ENCODE measurements around the gene AP2S1.
"Not testable (repeated sequence)": the region's sequence is repeated elsewhere in the genome, so short reads cannot be mapped to it uniquely, and the experiment has no call there.

The AP2S1 gene

GRCh38 chr19:46863818-46864629 lies 13.4 kb upstream of the AP2S1 start:
- peaks cover 56% of the 10 kb centered on the region for H3K4me1 ChIP-seq (ENCODE audit: insufficient read depth, low read length)
- H3K36me3 ChIP-seq (ENCODE audit: insufficient read depth, low read length) = no peaks in the 10 kb centered on the region
- no peaks in the 10 kb centered on the region for H3K27me3 ChIP-seq (ENCODE audit: control insufficient read depth in 1 of 2, insufficient read depth in 2 of 2, low read length in 2 of 2)
- no peaks in the 10 kb centered on the region for H3K9me3 ChIP-seq (ENCODE audit: low read length)
- H3K9ac ChIP-seq (ENCODE audit: low read length) = no peak overlapping the region
- peak overlapping the region in 1 of 2 donors; percentile 9 for H3K4me3 ChIP-seq (ENCODE audit: low read depth in 1 of 2, low read length in 2 of 2)
- peak overlapping the region; percentile 60 for H3K27ac ChIP-seq (ENCODE audit: low read depth, low read length)

- no peaks in the 10 kb centered on the region for H3K9me3 ChIP-seq (ENCODE audit: low read length)
- H3K27me3 ChIP-seq (ENCODE audit: control insufficient read depth in 1 of 2, insufficient read depth in 2 of 2, low read length in 2 of 2) = no peaks in the 10 kb centered on the region
- H3K27ac ChIP-seq (ENCODE audit: low read depth, low read length) = peak overlapping the region; percentile 60
- peak overlapping the region; percentile 46 for H3K9ac ChIP-seq (ENCODE audit: low read length)
- peaks cover 56% of the 10 kb centered on the region for H3K4me1 ChIP-seq (ENCODE audit: insufficient read depth, low read length)
- H3K4me3 ChIP-seq (ENCODE audit: low read depth in 1 of 2, low read length in 2 of 2) = peak overlapping the region in 1 of 2 donors; percentile 69
- H3K36me3 ChIP-seq (ENCODE audit: insufficient read depth, low read length) = no peaks in the 10 kb centered on the region
Measured at GRCh38 chr19:46862974-46863632, 12.5 kb upstream of the AP2S1 start.

- H3K4me3 ChIP-seq (ENCODE audit: low read depth in 1 of 2, low read length in 2 of 2) = peak overlapping the region in 1 of 2 donors; percentile 69
- no peaks in the 10 kb centered on the region for H3K36me3 ChIP-seq (ENCODE audit: insufficient read depth, low read length)
- H3K27me3 ChIP-seq (ENCODE audit: control insufficient read depth in 1 of 2, insufficient read depth in 2 of 2, low read length in 2 of 2) = no peaks in the 10 kb centered on the region
- H3K9ac ChIP-seq (ENCODE audit: low read length) = peak overlapping the region; percentile 46
- no peaks in the 10 kb centered on the region for H3K9me3 ChIP-seq (ENCODE audit: low read length)
- H3K27ac ChIP-seq (ENCODE audit: low read depth, low read length) = peak overlapping the region; percentile 90
- peaks cover 55% of the 10 kb centered on the region for H3K4me1 ChIP-seq (ENCODE audit: insufficient read depth, low read length)
Measured at GRCh38 chr19:46862503-46862834, 11.8 kb upstream of the AP2S1 start.

- Histone ChIP-seq H3K9me3 (ENCODE audit: low read length) (no peaks in the 10 kb centered on the region), H3K36me3 (ENCODE audit: insufficient read depth, low read length) (no peaks in the 10 kb centered on the region), H3K27ac (ENCODE audit: low read depth, low read length) (peak overlapping the region; percentile 90), H3K4me1 (ENCODE audit: insufficient read depth, low read length) (peaks cover 49% of the 10 kb centered on the region), H3K27me3 (ENCODE audit: control insufficient read depth in 1 of 2, insufficient read depth in 2 of 2, low read length in 2 of 2) (no peaks in the 10 kb centered on the region), H3K9ac (ENCODE audit: low read length) (peak overlapping the region; percentile 46), H3K4me3 (ENCODE audit: low read depth in 1 of 2, low read length in 2 of 2) (peak overlapping the region; percentile 50 to 69)
Measured at GRCh38 chr19:46861691-46862502, 11.3 kb upstream of the AP2S1 start.

- Histone ChIP-seq H3K9ac (ENCODE audit: low read length) (peak within 1 kb of the TSS; percentile 46), H3K4me3 (ENCODE audit: low read depth in 1 of 2, low read length in 2 of 2) (peak within 1 kb of the TSS; percentile 71 to 73), H3K27me3 (ENCODE audit: control insufficient read depth in 1 of 2, insufficient read depth in 2 of 2, low read length in 2 of 2) (no peaks in the 10 kb centered on the region), H3K27ac (ENCODE audit: low read depth, low read length) (peak within 1 kb of the TSS; percentile 95), H3K36me3 (ENCODE audit: insufficient read depth, low read length) (no peaks in the 10 kb centered on the region), H3K9me3 (ENCODE audit: low read length) (no peaks in the 10 kb centered on the region), H3K4me1 (ENCODE audit: insufficient read depth, low read length) (peaks cover 49% of the 10 kb centered on the region)
Measured at GRCh38 chr19:46860846-46861690, 10.4 kb upstream of the AP2S1 start, which contains the start of gene ARHGAP35. ARHGAP35 (plus strand) TSS chr19:46860997; CDS start chr19:46918676, 57,679 bp downstream.

- Histone ChIP-seq H3K4me3 (ENCODE audit: low read depth in 1 of 2, low read length in 2 of 2) (peak overlapping the region; percentile 71 to 73), H3K27ac (ENCODE audit: low read depth, low read length) (peak overlapping the region; percentile 95), H3K9ac (ENCODE audit: low read length) (no peak overlapping the region), H3K9me3 (ENCODE audit: low read length) (no peaks in the 10 kb centered on the region), H3K27me3 (ENCODE audit: control insufficient read depth in 1 of 2, insufficient read depth in 2 of 2, low read length in 2 of 2) (no peaks in the 10 kb centered on the region), H3K4me1 (ENCODE audit: insufficient read depth, low read length) (peaks cover 49% of the 10 kb centered on the region), H3K36me3 (ENCODE audit: insufficient read depth, low read length) (no peaks in the 10 kb centered on the region)
Measured at GRCh38 chr19:46860125-46860845, 9.6 kb upstream of the AP2S1 start.

GRCh38 chr19:46859637-46860124 lies 9.0 kb upstream of the AP2S1 start:
- H3K4me3 ChIP-seq (ENCODE audit: low read depth in 1 of 2, low read length in 2 of 2) = peak overlapping the region; percentile 30 to 73
- no peaks in the 10 kb centered on the region for H3K36me3 ChIP-seq (ENCODE audit: insufficient read depth, low read length)
- H3K27me3 ChIP-seq (ENCODE audit: control insufficient read depth in 1 of 2, insufficient read depth in 2 of 2, low read length in 2 of 2) = no peaks in the 10 kb centered on the region
- no peaks in the 10 kb centered on the region for H3K9me3 ChIP-seq (ENCODE audit: low read length)
- H3K4me1 ChIP-seq (ENCODE audit: insufficient read depth, low read length) = peaks cover 43% of the 10 kb centered on the region
- peak overlapping the region; percentile 95 for H3K27ac ChIP-seq (ENCODE audit: low read depth, low read length)
- no peak overlapping the region for H3K9ac ChIP-seq (ENCODE audit: low read length)

- Histone ChIP-seq H3K4me1 (ENCODE audit: insufficient read depth, low read length) (peaks cover 15% of the 10 kb centered on the region), H3K36me3 (ENCODE audit: insufficient read depth, low read length) (no peaks in the 10 kb centered on the region), H3K9ac (ENCODE audit: low read length) (no peak overlapping the region), H3K9me3 (ENCODE audit: low read length) (no peaks in the 10 kb centered on the region), H3K27ac (ENCODE audit: low read depth, low read length) (no peak overlapping the region), H3K27me3 (ENCODE audit: control insufficient read depth in 1 of 2, insufficient read depth in 2 of 2, low read length in 2 of 2) (no peaks in the 10 kb centered on the region), H3K4me3 (ENCODE audit: low read depth in 1 of 2, low read length in 2 of 2) (peak overlapping the region; percentile 23 to 58)
Measured at GRCh38 chr19:46856062-46857022, 5.7 kb upstream of the AP2S1 start.

GRCh38 chr19:46854698-46855097 lies 4.1 kb upstream of the AP2S1 start:
- peaks cover 18% of the 10 kb centered on the region for H3K4me1 ChIP-seq (ENCODE audit: insufficient read depth, low read length)
- H3K27ac ChIP-seq (ENCODE audit: low read depth, low read length); H3K36me3 ChIP-seq (ENCODE audit: insufficient read depth, low read length); H3K27me3 ChIP-seq (ENCODE audit: control insufficient read depth in 1 of 2, insufficient read depth in 2 of 2, low read length in 2 of 2); H3K9ac ChIP-seq (ENCODE audit: low read length); H3K9me3 ChIP-seq (ENCODE audit: low read length); H3K4me3 ChIP-seq (ENCODE audit: low read depth in 1 of 2, low read length in 2 of 2): not testable (repeated sequence)
